Hematopoietic multipotent progenitor cell treated with erythropoietin and hydrocortisone succinate and interleukin-3 and kit ligand, for 8 days (in vitro differentiated cells): ENCODE results near the gene RIMBP2.

Experiments
- DNase-seq: peaks from one replicate; pipeline ENCODE4 v3.0.0-alpha.2; 2015

RIMBP2 gene

GRCh38 chr12:130621696-130622298 is 94.3 kb downstream of the RIMBP2 start:
- DNase-seq, result no peak

DNA sequence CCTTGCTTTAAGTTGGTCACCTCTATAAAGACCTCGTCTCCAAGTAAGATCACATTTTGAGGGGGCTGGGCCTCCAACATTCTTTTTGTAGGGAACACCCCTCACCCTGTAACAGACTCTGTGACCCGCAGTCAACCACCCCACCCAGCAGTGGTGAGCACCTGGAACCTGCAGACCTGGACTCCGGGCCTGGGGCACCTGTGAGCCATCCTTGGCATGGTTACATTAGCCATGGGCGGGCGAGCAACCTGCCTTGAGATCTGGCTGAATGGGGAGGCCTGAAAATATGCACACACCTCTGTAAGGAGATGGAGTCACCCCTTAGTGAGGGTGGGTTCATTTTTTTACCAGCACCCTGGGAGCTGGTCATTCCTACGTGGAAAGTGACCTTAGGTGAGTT is 95.3 kb downstream of the RIMBP2 start:
- DNase-seq, result no peak

DNA sequence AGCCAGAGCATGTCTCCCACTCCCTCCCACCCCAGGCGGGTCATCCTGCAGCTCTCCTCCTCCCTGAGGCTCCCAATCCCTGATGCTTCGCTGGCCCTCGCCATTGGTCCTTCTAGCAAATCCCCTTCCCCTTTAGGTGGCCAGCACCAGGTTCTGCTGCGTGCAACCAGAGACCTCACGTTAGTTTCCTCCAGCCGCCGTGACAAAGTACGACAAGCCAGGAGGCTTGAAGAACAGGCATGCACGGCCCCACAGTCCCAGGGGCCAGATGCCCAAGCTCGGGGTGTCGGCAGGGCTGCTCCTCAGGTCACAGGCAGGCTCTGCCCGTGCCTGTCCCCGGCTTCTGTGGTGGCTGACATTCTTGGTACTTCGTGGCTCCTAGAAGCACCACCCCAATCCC is 95.8 kb downstream of the RIMBP2 start:
- no peak for DNase-seq

GRCh38 chr12:130619385-130620001 is 96.6 kb downstream of the RIMBP2 start:
- DNase-seq, result no peak

- no peak for DNase-seq
These were observed 98.9 kb downstream of the RIMBP2 start for GRCh38 chr12:130617219-130617618.

DNA sequence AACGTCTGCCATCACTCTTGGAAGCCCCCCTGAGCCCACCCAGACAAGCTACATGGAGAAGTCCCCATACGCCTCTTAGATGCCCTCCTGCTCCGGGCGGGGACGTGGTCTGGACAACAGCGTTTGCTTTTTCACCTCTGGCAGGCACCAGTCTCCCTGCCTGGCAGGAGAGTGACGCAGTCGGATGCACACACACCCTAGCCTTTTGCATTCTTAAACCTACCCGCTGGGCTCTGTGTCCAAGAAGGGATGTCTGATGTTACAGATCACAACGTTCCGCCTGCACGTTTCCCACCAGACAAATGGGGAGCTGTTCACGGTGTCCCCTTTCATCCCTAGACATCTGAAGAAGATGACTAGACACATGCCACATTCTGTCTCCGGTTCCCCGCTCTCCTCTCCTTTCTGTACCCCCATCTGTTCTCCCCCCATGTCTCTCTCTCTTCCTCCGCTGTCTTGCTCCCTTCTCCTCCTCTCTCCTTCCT is 100.2 kb downstream of the RIMBP2 start:
- no peak for DNase-seq

DNA sequence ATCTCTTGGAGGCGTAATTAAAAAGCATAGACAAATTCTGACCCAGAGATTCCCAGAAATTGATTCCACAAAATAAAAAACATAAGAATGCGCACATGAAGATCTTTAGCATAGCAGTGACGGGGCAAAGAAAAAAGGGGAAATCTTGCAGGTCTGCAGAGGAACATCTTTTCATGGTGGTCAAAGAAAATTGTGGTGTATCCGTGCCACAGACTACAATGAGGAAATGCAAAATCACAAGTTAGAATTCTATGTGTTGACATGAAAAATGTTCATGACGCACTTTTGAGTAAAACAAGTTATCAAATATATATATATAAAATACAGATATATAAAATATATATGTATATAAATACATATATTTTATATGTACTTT is 101.6 kb downstream of the RIMBP2 start:
- no peak for DNase-seq

GRCh38 chr12:130613831-130614529 is 102.1 kb downstream of the RIMBP2 start:
- no peak for DNase-seq

DNA sequence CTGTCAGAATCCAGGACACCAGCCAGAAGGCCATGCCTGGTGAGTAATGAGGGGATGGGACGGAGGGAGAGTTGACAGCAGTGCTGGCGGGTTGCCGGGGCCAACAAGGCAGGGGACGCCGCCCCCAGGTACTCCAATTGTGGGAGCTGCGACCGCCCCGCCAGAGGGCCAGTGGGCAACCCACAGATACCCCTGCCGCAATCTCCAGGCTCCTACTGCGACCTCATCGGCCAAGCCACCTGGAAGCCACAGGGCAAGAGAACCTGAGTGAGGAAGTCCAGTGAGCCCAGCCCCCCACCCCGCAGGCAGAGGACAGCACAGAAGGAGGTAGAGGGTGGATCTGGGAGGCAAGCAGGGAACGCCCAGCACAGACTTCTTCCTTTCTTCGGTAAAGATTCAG is 103.0 kb downstream of the RIMBP2 start:
- DNase-seq, result no peak

DNA sequence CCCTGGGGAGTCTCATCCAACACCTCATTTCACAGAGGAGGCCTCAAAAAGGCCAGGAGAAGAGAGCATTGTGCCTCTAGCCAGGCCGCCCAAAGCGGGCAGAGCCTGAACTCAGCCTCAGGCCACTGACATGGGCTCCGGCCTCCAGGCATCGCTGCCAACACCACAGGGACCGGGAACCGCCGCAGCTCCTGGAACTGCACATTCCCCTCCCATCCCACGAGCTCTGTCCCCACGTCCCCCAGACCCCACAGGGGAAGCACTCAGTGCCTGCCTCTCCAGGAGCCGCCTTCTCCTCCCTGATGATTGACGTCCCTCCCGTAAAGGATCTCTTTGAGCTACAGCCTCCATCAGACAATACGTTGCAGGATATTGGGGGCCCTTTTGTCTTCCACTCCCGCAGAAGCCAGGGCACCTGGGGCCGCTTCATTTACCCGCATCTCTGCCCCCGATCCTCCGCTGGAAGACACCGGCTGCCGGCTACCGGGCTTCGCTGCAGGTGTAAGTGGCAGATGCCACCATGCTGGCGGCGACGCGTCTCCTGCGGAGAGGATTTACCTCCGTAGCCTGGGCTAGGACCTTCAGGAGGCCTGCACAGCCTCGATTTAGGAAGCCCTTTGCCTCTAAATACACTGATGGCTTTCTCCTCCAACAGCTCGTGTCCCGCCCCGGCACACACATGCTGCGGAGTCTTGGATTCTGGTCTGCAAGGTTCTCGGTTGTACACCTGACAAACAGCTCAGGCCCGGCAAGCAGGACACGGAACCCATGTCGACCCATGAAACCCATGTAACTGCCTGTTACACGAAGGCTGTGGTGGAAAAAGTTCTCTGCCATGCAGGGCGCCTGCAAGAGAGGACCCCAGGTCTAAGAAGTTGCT is 104.8 kb downstream of the RIMBP2 start:
- no peak for DNase-seq

GRCh38 chr12:130609966-130610365 is 106.1 kb downstream of the RIMBP2 start:
- DNase-seq, result no peak

DNA sequence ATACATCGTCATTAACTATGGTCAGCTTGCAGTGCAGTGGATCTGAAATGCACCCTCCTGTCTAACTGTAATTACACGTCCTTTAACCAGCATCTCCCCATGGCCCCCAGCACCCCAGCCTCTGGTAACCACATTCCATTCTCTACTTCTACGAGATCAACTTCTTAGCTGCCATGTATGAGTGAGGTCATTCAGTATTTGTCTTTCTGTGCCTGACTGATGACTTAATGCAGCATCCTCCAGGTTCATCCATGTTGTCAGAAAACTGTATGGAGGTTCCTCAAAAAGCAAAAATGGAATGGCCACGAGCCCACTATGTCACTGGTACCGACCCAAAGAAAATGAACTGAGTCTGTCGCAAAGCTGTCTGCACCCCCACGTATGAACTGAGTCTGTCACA is 107.3 kb downstream of the RIMBP2 start:
- DNase-seq, result no peak

- DNase-seq, result no peak
These were observed 108.0 kb downstream of the RIMBP2 start for GRCh38 chr12:130608132-130608531.

DNA sequence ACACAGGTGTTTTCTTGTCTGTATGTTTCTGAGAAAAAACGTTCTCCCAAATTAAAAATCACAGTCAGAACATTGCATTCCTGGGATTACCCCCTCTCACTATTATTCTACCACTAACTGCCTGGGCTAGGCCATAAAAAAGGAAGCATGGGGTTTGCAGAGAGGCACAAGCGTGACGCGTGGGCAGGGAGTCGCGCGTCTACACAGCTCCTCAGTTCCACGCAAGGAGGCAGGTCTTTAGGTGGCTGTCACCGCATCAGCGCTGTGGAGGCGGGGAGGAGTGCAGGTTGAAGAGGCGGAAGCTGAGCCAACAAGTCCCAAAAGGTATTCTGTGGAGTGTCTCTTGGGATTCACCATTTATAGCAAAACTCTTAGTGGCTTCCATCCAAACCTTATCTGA is 109.9 kb downstream of the RIMBP2 start:
- no peak for DNase-seq

DNA sequence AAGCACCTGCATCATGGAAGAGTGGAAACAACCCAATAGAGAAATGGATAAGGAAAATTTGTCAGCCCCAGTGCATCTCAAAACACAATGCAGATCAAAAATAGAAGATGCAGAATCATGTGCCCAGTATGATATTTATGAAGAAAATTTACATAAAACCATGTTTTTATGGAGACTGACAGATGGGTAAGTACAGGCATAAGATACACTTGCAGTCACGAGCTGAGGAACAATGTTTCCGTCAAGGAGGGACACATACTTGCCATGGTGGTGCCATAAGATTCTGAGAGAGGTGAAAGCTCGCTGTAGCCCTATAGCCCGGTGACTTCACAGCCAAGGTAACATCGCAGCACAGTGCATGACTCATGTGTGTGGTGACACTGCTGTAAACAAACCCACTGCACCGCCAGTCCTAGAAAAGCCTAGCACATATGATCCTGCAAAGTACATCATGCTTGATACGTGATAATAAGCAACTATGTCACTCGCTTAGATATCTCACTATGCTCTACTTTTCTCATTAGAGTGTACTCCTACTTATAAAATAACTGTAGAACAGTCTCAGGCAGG is 112.6 kb downstream of the RIMBP2 start:
- DNase-seq, result no peak

DNA sequence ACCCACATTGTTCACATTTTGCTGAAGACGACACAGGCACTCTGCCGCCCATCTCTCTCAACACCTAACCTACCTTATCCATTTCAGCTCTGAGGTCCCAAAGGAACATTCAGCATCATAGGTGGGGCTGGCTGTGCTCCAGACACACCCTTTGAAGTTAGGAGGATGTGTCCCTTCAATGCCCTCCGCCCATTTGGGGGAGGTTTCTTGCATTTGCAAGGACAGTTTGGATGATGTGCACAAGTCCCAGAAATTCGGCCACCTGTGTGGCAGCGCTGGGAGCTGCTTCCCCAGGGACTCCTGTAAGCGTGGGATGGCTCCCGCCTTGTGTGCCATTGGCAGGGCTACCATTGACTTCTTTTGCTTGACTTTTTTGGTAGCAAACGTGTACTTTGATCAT is 113.8 kb downstream of the RIMBP2 start:
- no peak for DNase-seq

- DNase-seq, result no peak
These were observed 114.8 kb downstream of the RIMBP2 start for GRCh38 chr12:130601327-130601726.

DNA sequence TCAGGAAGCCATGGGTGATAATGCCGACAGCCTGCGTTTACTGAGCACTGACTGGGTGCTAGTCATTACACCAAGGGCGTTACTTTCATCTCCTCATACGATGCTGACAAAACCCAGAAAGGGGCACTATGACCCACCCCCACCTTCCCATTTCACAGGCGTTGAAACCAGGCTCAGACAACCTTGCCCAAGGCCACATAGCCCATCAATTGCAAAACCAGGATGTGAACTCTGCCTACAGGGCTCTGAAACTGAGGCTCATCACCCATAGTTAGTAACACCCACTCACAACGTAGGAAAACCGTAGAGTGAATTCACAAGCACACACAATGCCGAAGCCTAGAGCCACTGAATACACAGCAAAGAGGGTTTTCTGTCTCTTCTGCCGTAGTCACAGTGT is 119.9 kb downstream of the RIMBP2 start:
- no peak for DNase-seq

GRCh38 chr12:130595566-130595965 is 120.5 kb downstream of the RIMBP2 start:
- no peak for DNase-seq

- DNase-seq, result no peak
These were observed 123.0 kb downstream of the RIMBP2 start for GRCh38 chr12:130593056-130593455.

DNA sequence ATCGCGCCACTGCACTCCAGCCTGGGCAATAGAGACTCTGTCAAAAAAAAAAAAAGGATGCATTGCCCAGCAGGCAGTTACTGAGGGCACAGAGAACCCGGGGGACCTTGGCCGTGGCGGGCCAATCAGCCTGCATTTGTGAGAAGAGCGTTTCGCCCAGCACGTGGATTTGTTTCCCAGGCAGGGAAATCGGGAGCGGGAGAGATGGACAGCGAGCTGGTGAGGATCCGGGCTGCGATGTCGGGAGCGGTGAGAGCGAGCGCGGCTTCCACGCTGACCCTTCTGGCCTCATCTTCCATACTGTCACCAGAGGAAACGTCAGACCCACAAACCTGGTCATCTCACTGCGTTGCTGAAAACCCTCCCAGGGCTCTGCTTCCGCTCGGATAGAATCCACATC is 123.5 kb downstream of the RIMBP2 start:
- DNase-seq, result no peak

GRCh38 chr12:130591736-130592135 is 124.4 kb downstream of the RIMBP2 start:
- no peak for DNase-seq

GRCh38 chr12:130590685-130591084 is 125.4 kb downstream of the RIMBP2 start:
- no peak for DNase-seq
